Left renal cortex interstitium (tissue), 4 donors: ENCODE results near the gene PDZD7. TPM values are rescaled to one million over a fixed set of nuclear protein-coding genes. Genes with fewer than 3 reads are reported as not detected.
"Not testable (repeated sequence)": the region's sequence is repeated elsewhere in the genome, so short reads cannot be mapped to it uniquely, and the experiment has no call there.

Experiments used
- DNase-seq, 4 donors: peaks; one replicate each; pipeline ENCODE4 v3.0.0-alpha.2; 2013; ENCODE audit warnings: low read depth in 4 of 4, low spot score in 2 of 4, missing footprints in 1 of 4
- polyA plus RNA-seq, 4 donors: library from polyadenylated mRNA; unstranded; fragments of 120-200 nt; gene quantifications; one replicate each; pipeline ENCODE4 v1.2.1, GENCODE V29; 2013; ENCODE audit not compliant: insufficient read length in 4 of 4

The PDZD7 gene
- polyA plus RNA-seq, 4 donors: 1.8 to 4.6 (median 3.1) TPM

- DNase-seq: peak in 1 of 4 donors; percentile 93
Observed at GRCh38 chr10:101042667-101043362, 11.9 kb upstream of the PDZD7 start.

GRCh38 chr10:101042118-101042517 lies 11.2 kb upstream of the PDZD7 start:
- no peak for DNase-seq

GRCh38 chr10:101041252-101041761 lies 10.4 kb upstream of the PDZD7 start:
- DNase-seq: peak in 2 of 4 donors; percentile 75 to 83

- no peak for DNase-seq
Observed at GRCh38 chr10:101040851-101041250, 9.9 kb upstream of the PDZD7 start.

GRCh38 chr10:101040061-101040460 lies 9.1 kb upstream of the PDZD7 start:
- DNase-seq: no peak

- no peak for DNase-seq
Observed at GRCh38 chr10:101038484-101038883, 7.6 kb upstream of the PDZD7 start.

GRCh38 chr10:101036726-101037125 lies 5.8 kb upstream of the PDZD7 start:
- DNase-seq: no peak

- DNase-seq: no peak
Observed at GRCh38 chr10:101035916-101036702, 5.2 kb upstream of the PDZD7 start.

- DNase-seq: no peak
Observed at GRCh38 chr10:101035314-101035713, 4.4 kb upstream of the PDZD7 start.

- DNase-seq: not testable (repeated sequence)
Observed at GRCh38 chr10:101034404-101034803, 3.5 kb upstream of the PDZD7 start.

GRCh38 chr10:101033276-101033675 lies 2.3 kb upstream of the PDZD7 start:
- no peak for DNase-seq

GRCh38 chr10:101032637-101033224 lies 1.8 kb upstream of the PDZD7 start:
- DNase-seq: no peak

- no peak for DNase-seq
Observed at GRCh38 chr10:101031796-101032636, 1.1 kb upstream of the PDZD7 start.

- DNase-seq: no peak
Observed at GRCh38 chr10:101030496-101031127, 317 bp downstream of the PDZD7 start.

GRCh38 chr10:101029520-101030295 lies 1.2 kb downstream of the PDZD7 start:
- DNase-seq: no peak

- DNase-seq: no peak
Observed at GRCh38 chr10:101028446-101029337, 2.2 kb downstream of the PDZD7 start.

GRCh38 chr10:101027106-101027720 lies 3.7 kb downstream of the PDZD7 start:
- no peak for DNase-seq
